HEK293 (cell line): ENCODE data around the gene B3GNT4.

Experiments
- CTCF ChIA-PET: fragments of 350-600 bp; formaldehyde crosslinking; extraction: SDS; loops from one replicate; lab custom pipeline; 2021; ENCODE audit warnings: antibody characterized with exemption; lab: Yijun Ruan, JAX
- POLR2A ChIA-PET: fragments of 300-600 bp; formaldehyde crosslinking; extraction: SDS; loops from one replicate; lab custom pipeline; 2020; ENCODE audit warnings: antibody characterized with exemption, inconsistent platforms; lab: Yijun Ruan, JAX
- H3K27ac ChIP-seq: fragments of 200-500 bp; sonication (Bioruptor generic); 2 replicates; pipeline ENCODE4 v1.5.1; 2014; ENCODE audit warnings: low read depth, low read length, control low read depth, inconsistent platforms; ENCODE audit errors: extremely low read depth
- H3K36me3 ChIP-seq, 2 experiments: fragments of 200-500 bp in 1 of 2; sonication (Bioruptor generic) in 1 of 2; 1 replicate in 1 of 2; 2 replicates in 1 of 2; pipeline ENCODE4 v1.5.1; 2014 to 2017; ENCODE audit warnings: inconsistent platforms in 2 of 2, low read length in 2 of 2; ENCODE audit not compliant: control insufficient read depth in 2 of 2, insufficient read depth in 1 of 2
- H3K4me1 ChIP-seq: fragments of 200-500 bp; sonication (Bioruptor generic); 2 replicates; pipeline ENCODE4 v1.5.1; 2014; ENCODE audit warnings: mild to moderate bottlenecking, low read length, inconsistent platforms; ENCODE audit not compliant: control insufficient read depth, insufficient read depth
- H3K4me3 ChIP-seq: 2 replicates; pipeline ENCODE4 v1.5.1; 2011; ENCODE audit warnings: low read depth, mild to moderate bottlenecking, control low read depth, low read length, moderate library complexity
- H3K9me3 ChIP-seq: fragments of 200-500 bp; sonication (Bioruptor generic); 2 replicates; pipeline ENCODE4 v1.5.1; 2014; ENCODE audit warnings: low read depth, low read length, inconsistent platforms; ENCODE audit not compliant: control insufficient read depth, insufficient read depth
- BCL11A ChIP-seq: fragments of 450-650 bp; formaldehyde crosslinking; IDR thresholded peaks from 2 replicates; pipeline ENCODE4 v1.5.1; 2016; ENCODE audit warnings: low read depth, missing biosample characterization, missing genetic modification characterization
- HOXD13 ChIP-seq: sonication (generic); formaldehyde crosslinking; IDR thresholded peaks from 2 replicates; pipeline ENCODE4 v1.8.0; 2022; ENCODE audit warnings: missing genetic modification reagents, borderline replicate concordance
- ZIC2 ChIP-seq: fragments of 450-650 bp; formaldehyde crosslinking; IDR thresholded peaks from 2 replicates; pipeline ENCODE4 v1.5.1; 2016; ENCODE audit warnings: missing biosample characterization, missing genetic modification characterization
- ZNF10 ChIP-seq: fragments of 450-650 bp; formaldehyde crosslinking; IDR thresholded peaks from 2 replicates; pipeline ENCODE4 v1.5.1; 2017; ENCODE audit warnings: missing biosample characterization, missing genetic modification characterization
- ZNF16 ChIP-seq: fragments of 450-650 bp; formaldehyde crosslinking; IDR thresholded peaks from 2 replicates; pipeline ENCODE4 v1.5.1; 2016; ENCODE audit warnings: low read depth, missing biosample characterization, missing genetic modification characterization
- ZNF274 ChIP-seq, 2 experiments: fragments of 200-500 bp in 1 of 2; fragments of 450-650 bp in 1 of 2; sonication (Bioruptor generic) in 1 of 2; formaldehyde crosslinking in 1 of 2; IDR thresholded peaks; 2 replicates each; pipeline versions ENCODE4 v1.5.1 to v1.6.1; 2014 to 2016; ENCODE audit warnings: borderline replicate concordance in 1 of 2, inconsistent platforms in 1 of 2, low read length in 1 of 2, missing biosample characterization in 1 of 2, missing genetic modification characterization in 1 of 2
- ZNF391 ChIP-seq: fragments of 450-650 bp; formaldehyde crosslinking; IDR thresholded peaks from 2 replicates; pipeline ENCODE4 v1.5.1; 2016; ENCODE audit warnings: low read depth, missing biosample characterization, missing genetic modification characterization, borderline replicate concordance
- ZNF404 ChIP-seq: fragments of 450-650 bp; formaldehyde crosslinking; IDR thresholded peaks from 2 replicates; pipeline ENCODE4 v1.5.1; 2017; ENCODE audit warnings: missing biosample characterization, missing genetic modification characterization
- ZNF416 ChIP-seq: fragments of 450-650 bp; formaldehyde crosslinking; IDR thresholded peaks from 2 replicates; pipeline ENCODE4 v1.5.1; 2016; ENCODE audit warnings: missing biosample characterization, missing genetic modification characterization
- ZNF48 ChIP-seq: fragments of 450-650 bp; formaldehyde crosslinking; IDR thresholded peaks from 2 replicates; pipeline ENCODE4 v1.5.1; 2016; ENCODE audit warnings: missing biosample characterization, missing genetic modification characterization
- ZNF561 ChIP-seq: fragments of 450-650 bp; IDR thresholded peaks from 2 replicates; pipeline ENCODE4 v1.5.1; 2018; ENCODE audit warnings: missing biosample characterization, missing genetic modification characterization, borderline replicate concordance
- ZNF623 ChIP-seq: fragments of 450-650 bp; formaldehyde crosslinking; IDR thresholded peaks from 2 replicates; pipeline ENCODE4 v1.5.1; 2016; ENCODE audit warnings: missing biosample characterization, missing genetic modification characterization
- ZNF660 ChIP-seq: fragments of 450-650 bp; IDR thresholded peaks from 2 replicates; pipeline ENCODE4 v1.5.1; 2018; ENCODE audit warnings: missing biosample characterization, mild to moderate bottlenecking, missing genetic modification characterization
- ZNF677 ChIP-seq: fragments of 450-650 bp; IDR thresholded peaks from 2 replicates; pipeline ENCODE4 v1.5.0; 2018; ENCODE audit warnings: missing biosample characterization, mild to moderate bottlenecking, missing genetic modification characterization, moderate library complexity
- ZNF707 ChIP-seq: fragments of 450-650 bp; formaldehyde crosslinking; IDR thresholded peaks from 2 replicates; pipeline ENCODE4 v1.5.1; 2016; ENCODE audit warnings: missing biosample characterization, missing genetic modification characterization
- ZNF785 ChIP-seq: fragments of 450-650 bp; formaldehyde crosslinking; IDR thresholded peaks from 2 replicates; pipeline ENCODE4 v1.5.1; 2016; ENCODE audit warnings: missing biosample characterization, missing genetic modification characterization
- ZNF791 ChIP-seq: fragments of 450-650 bp; formaldehyde crosslinking; IDR thresholded peaks from 2 replicates; pipeline ENCODE4 v1.5.1; 2016; ENCODE audit warnings: missing biosample characterization, missing genetic modification characterization
- ZSCAN30 ChIP-seq: fragments of 450-650 bp; IDR thresholded peaks from 2 replicates; pipeline ENCODE4 v1.5.1; 2018; ENCODE audit warnings: missing biosample characterization, mild to moderate bottlenecking, missing genetic modification characterization, moderate library complexity
- ZXDB ChIP-seq: fragments of 450-650 bp; formaldehyde crosslinking; IDR thresholded peaks from 2 replicates; pipeline ENCODE4 v1.5.1; 2016; ENCODE audit warnings: missing biosample characterization, missing genetic modification characterization
- TF ChIP-seq, protein P1 (sequence below): fragments of 450-650 bp; formaldehyde crosslinking; optimal IDR thresholded peaks from 2 replicates; pipeline ENCODE3; 2016; ENCODE audit warnings: missing biosample characterization, mild to moderate bottlenecking, missing genetic modification characterization
- TF ChIP-seq, protein P2 (sequence below): fragments of 450-650 bp; formaldehyde crosslinking; IDR thresholded peaks from 2 replicates; pipeline ENCODE4 v1.5.1; 2016; ENCODE audit warnings: missing biosample characterization, missing genetic modification characterization
- TF ChIP-seq, protein P3 (sequence below): fragments of 450-650 bp; formaldehyde crosslinking; IDR thresholded peaks from 2 replicates; pipeline ENCODE4 v1.5.1; 2017; ENCODE audit warnings: missing biosample characterization, missing genetic modification characterization

The B3GNT4 gene

DNA sequence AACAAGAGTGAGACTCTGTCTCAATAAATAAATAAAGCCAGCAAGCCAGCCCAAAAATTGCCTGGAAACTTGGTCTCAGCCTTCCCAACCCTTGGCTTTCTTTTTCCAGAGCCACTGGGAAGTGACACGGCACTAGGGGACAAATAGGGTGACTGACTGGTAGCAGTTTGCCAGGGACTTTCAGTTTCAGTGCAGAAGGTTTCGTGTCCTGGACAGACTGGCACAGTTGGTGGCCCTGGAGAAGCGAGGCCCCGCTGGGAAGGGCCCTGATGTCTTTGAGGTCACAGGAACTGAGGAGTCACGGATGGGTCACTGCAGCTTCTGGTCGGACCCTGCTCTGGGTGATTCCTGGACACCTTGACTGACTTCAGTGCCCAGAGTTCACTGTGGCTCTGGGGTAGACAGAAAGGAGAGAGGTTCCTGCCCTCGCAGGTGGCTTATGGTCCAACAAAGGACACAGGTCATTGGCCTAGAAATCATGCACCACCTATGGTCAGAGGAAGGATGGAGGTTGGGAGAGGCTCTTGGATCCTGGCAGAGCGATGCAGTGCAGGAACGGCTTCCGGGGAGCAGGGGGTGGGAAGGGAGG, 17.9 kb upstream of the B3GNT4 start:
- POLR2A ChIA-PET: no interaction called here

DNA sequence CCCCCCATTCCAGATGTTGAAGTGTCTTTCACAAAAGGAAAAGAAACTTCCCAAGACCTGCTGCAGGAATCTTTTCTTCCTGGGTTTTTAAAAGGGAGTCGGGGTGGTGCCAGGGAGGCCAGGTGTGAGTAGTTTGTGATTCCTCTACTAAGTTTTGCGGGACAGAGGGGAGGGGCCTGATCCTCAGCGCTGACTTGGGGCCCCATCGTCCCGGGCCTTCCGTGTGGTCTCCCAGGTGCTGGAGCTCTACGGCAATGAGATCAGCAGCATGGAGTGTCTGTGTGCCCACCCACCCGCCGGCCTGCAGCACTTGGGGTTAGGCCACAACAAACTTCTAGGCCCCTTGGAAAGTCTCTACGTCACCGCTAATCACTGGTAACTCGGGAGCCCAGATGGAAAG, 16.0 kb upstream of the B3GNT4 start:
- H3K4me1 ChIP-seq: no peaks in the 10 kb centered on the region
- TF ChIP-seq ZNF677: no peak
- TF ChIP-seq BCL11A (tag by site-specific recombination): no peak
- TF ChIP-seq HOXD13 (CRISPR knock-in tag): no peak
- H3K27ac ChIP-seq: no peak overlapping the region
- no peaks in the 10 kb centered on the region for H3K36me3 ChIP-seq
- no peaks in the 10 kb centered on the region for H3K9me3 ChIP-seq
- H3K4me3 ChIP-seq: no peak overlapping the region
- ChIA-PET CTCF (interaction anchor here (2.3 kb wide), 1 partner anchor 133 kb away, joined by 8 read pairs; no protein-coding TSS in a partner anchor), POLR2A (no interaction called here)

More for the DNA sequence above, 17.9 kb upstream of the B3GNT4 start:
- CTCF ChIA-PET: no interaction called here
- Histone ChIP-seq H3K4me3 (no peak overlapping the region), H3K36me3 (no peaks in the 10 kb centered on the region), H3K27ac (no peak overlapping the region), H3K9me3 (no peaks in the 10 kb centered on the region), H3K4me1 (no peaks in the 10 kb centered on the region)
- no peak for TF ChIP-seq ZNF623 (tag by site-specific recombination)
- TF ChIP-seq, protein P1, sequence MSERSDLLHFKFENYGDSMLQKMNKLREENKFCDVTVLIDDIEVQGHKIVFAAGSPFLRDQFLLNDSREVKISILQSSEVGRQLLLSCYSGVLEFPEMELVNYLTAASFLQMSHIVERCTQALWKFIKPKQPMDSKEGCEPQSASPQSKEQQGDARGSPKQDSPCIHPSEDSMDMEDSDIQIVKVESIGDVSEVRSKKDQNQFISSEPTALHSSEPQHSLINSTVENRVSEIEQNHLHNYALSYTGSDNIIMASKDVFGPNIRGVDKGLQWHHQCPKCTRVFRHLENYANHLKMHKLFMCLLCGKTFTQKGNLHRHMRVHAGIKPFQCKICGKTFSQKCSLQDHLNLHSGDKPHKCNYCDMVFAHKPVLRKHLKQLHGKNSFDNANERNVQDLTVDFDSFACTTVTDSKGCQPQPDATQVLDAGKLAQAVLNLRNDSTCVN (tag by site-specific recombination): no peak
- TF ChIP-seq, protein P2, sequence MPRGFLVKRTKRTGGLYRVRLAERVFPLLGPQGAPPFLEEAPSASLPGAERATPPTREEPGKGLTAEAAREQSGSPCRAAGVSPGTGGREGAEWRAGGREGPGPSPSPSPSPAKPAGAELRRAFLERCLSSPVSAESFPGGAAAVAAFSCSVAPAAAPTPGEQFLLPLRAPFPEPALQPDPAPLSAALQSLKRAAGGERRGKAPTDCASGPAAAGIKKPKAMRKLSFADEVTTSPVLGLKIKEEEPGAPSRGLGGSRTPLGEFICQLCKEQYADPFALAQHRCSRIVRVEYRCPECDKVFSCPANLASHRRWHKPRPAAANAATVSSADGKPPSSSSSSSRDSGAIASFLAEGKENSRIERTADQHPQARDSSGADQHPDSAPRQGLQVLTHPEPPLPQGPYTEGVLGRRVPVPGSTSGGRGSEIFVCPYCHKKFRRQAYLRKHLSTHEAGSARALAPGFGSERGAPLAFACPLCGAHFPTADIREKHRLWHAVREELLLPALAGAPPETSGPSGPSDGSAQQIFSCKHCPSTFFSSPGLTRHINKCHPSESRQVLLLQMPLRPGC: no peak
- TF ChIP-seq ZNF660 (tag by site-specific recombination): no peak
- TF ChIP-seq ZSCAN30 (tag by site-specific recombination): no peak
- TF ChIP-seq ZNF16 (tag by site-specific recombination): no peak
- TF ChIP-seq ZNF404: no peak
- no peak for TF ChIP-seq ZNF791 (tag by site-specific recombination)
- no peak for TF ChIP-seq ZNF10
- no peak for TF ChIP-seq ZIC2
- no peak for TF ChIP-seq ZNF391 (tag by site-specific recombination)
- TF ChIP-seq ZNF48 (tag by site-specific recombination): no peak
- TF ChIP-seq ZNF274 (IDR thresholded peaks at IDR 0.05; ENCODE audit: low read length): no peak
- no peak for TF ChIP-seq ZNF274 (tag by site-specific recombination; IDR thresholded peaks at IDR 0.05; ENCODE audit: borderline replicate concordance)
- TF ChIP-seq, protein P3, sequence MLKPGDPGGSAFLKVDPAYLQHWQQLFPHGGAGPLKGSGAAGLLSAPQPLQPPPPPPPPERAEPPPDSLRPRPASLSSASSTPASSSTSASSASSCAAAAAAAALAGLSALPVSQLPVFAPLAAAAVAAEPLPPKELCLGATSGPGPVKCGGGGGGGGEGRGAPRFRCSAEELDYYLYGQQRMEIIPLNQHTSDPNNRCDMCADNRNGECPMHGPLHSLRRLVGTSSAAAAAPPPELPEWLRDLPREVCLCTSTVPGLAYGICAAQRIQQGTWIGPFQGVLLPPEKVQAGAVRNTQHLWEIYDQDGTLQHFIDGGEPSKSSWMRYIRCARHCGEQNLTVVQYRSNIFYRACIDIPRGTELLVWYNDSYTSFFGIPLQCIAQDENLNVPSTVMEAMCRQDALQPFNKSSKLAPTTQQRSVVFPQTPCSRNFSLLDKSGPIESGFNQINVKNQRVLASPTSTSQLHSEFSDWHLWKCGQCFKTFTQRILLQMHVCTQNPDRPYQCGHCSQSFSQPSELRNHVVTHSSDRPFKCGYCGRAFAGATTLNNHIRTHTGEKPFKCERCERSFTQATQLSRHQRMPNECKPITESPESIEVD (tag by site-specific recombination): no peak
- TF ChIP-seq ZNF785 (tag by site-specific recombination): no peak
- TF ChIP-seq ZXDB (tag by site-specific recombination): no peak
- TF ChIP-seq ZNF707: no peak
- TF ChIP-seq ZNF416 (tag by site-specific recombination): no peak
- no peak for TF ChIP-seq ZNF561
- TF ChIP-seq, all 188 proteins: peak for 0
